ENCODE results near the gene MRO. TPM values are rescaled to one million over a fixed set of nuclear protein-coding genes. Genes with fewer than 3 reads are reported as not detected.
"Not testable (repeated sequence)": the region's sequence is repeated elsewhere in the genome, so short reads cannot be mapped to it uniquely, and the experiment has no call there.

Gene MRO
- polyA plus RNA-seq, result not detected

DNA sequence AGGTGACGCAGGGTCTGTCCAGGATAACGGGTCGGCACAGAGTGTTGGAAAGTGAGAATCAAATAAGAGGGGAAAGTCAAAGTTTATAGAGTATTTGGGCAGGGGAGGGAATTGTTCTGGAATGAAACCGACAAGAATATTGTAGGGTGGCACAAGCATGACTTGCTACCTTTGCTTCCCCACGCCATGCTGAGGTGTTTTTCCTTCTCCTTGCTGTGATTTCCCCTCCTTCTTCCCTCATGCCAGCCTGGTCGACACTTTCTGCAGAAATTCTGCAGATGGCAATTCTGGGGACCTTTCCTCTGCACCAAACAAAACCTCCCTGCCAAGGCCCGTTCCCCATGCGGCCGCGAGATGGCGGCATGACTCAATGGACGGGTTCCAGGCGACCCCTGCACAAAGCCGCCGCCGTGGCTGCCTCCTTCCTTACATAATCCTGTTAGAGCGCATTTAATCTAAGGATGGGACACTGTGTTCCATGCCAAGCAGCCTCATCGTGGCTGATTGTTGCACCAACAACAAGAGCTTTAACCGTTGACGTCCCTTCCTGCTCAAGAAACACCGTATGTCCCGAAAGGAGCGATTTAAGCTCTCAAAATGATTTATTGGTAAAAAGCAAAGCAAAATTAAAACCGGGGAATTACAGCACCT lies at the start of gene MRO:
Gene MRO (minus strand): TSS at position 289 of the 651 bp plus-strand sequence. CDS start 10,616 bp downstream, outside the sequence.
- H3K27ac Mint-ChIP-seq, result no peak within 1 kb of the TSS

DNA sequence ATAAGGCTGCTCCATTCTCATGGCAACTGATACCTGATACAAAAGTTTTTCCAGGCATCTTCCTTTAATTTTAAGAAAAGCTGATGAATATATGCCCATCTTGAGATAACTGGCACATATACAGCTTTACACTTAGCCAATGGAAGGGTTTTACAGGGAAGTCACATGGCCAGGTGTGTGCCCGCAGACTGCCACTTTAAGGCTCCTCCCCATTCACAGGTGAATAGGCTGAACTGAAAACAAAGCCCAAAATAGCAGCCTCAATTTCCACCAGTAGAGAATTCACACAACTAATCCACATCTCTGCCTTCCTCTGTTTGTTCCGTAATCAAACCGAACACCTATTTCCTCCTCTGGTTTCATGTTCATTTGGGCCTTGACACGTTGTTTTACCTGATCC lies 49.3 kb upstream of the MRO start:
- Mint-ChIP-seq H3K4me1 (peaks cover 0 to under 1% (median 0%) of the 10 kb centered on the region in 3 donors), H3K9me3 (no peaks in the 10 kb centered on the region), H3K27me3 (no peaks in the 10 kb centered on the region), H3K4me3 (peak overlapping the region in 1 of 4 donors; percentile 17), H3K27ac (no peak overlapping the region), H3K36me3 (no peaks in the 10 kb centered on the region)

More for the DNA sequence above, at the start of gene MRO:
- Mint-ChIP-seq H3K4me1 (peaks cover 6 to 19% (median 10%) of the 10 kb centered on the region in 3 donors), H3K36me3 (no peaks in the 10 kb centered on the region), H3K27me3 (no peaks in the 10 kb centered on the region), H3K4me3 (peak within 1 kb of the TSS in 1 of 4 donors; percentile 24), H3K9me3 (no peaks in the 10 kb centered on the region)

DNA sequence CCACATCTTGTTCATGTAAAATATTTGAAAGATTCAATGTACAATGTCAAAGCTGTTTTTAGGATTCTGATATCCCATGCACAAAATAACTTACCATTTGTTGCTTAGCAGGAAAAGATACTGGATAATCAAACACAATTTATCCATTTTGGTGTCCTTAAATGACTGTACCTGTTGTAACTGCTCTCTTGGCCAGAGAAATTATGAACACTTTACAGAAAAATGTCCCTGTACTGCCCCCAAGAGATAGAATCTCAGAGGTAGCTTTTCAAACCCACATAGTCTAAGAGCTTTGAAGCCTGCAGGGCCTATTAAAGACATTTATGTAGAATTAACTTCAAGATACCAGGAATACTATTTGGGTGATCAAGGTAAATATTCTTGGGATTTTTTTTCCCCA lies 46.9 kb upstream of the MRO start:
- Mint-ChIP-seq H3K27ac (no peak overlapping the region), H3K4me3 (no peak overlapping the region), H3K9me3 (no peaks in the 10 kb centered on the region), H3K4me1 (peaks cover 0 to 7% (median 7%) of the 10 kb centered on the region in 3 donors), H3K27me3 (no peaks in the 10 kb centered on the region), H3K36me3 (no peaks in the 10 kb centered on the region)

DNA sequence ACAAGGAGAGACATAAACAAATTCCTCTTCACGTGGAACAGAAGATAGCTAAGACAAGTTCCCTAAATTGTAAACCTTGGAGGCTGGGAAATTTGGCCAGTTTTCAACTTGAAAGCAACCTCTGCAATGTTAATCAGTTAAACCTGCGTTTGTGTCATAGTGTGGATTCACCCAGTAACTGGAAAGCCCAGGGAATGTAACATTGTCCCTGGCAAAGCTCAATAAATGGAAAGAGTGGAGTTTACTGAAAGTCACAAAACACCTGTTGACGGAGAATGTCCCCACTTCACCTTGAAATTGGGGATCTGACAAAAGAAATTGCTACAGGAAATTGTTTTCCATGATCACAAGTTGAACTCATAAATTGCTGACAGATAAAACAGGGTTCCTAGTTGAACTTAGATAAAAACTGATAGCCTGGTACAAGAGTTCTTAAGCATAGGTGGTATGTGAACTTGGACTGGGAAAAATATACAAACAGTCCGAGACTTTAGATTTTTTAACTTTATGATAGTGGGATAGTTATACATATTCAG lies 44.1 kb upstream of the MRO start:
- Mint-ChIP-seq H3K27me3 (no peaks in the 10 kb centered on the region), H3K36me3 (no peaks in the 10 kb centered on the region), H3K4me1 (peaks cover 0 to 12% (median 12%) of the 10 kb centered on the region in 3 donors), H3K9me3 (no peaks in the 10 kb centered on the region), H3K27ac (no peak overlapping the region), H3K4me3 (no peak overlapping the region)

DNA sequence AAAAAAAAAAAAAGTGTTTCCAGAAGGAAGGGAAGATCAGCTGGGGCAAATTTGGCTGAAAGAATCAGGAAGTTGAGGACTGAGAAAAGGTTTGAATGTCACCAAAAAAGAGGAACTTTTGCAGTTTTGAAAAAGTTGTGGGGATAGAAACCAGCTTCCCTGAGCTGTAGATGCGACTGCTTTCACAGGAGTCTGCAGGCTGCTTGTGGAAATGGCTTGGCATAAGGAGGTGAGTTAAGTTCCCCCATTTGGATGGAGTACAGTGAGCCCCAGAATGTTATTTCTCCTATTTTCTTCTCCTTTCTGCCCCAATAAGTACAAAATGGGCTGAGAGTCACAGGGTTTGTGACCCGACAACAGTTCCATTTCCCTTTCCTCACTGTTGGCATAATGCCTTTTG lies 42.6 kb upstream of the MRO start:
- Mint-ChIP-seq H3K27ac (no peak overlapping the region), H3K4me1 (peaks cover 0 to 17% (median 12%) of the 10 kb centered on the region in 3 donors), H3K9me3 (peaks cover 0 to 2% (median 0%) of the 10 kb centered on the region in 3 donors), H3K36me3 (no peaks in the 10 kb centered on the region), H3K4me3 (peak overlapping the region in 2 of 4 donors; percentile 41 to 59), H3K27me3 (no peaks in the 10 kb centered on the region)

DNA sequence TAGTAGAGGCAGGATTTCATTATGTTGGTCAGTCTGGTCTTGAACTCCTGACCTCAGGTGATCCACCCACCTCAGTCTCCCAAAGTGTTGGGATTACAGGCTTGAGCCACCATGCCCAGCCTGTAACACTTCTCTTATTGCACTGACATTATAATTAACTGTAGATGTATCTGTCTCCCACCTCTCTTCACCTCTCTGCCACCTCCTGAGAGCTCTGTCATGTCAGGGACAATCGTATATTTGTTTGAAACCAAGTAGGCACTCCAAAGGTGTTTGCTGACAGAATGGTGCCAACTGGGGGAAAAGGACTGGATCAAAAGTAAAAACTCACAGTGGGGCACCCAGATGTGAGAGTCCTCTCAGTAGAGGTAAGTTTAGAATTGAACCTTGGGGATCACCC lies 41.8 kb upstream of the MRO start:
- H3K27ac Mint-ChIP-seq, result no peak overlapping the region
- peaks cover 0 to 17% (median 12%) of the 10 kb centered on the region in 3 donors for H3K4me1 Mint-ChIP-seq
- H3K9me3 Mint-ChIP-seq, result peaks cover 0 to 2% (median 0%) of the 10 kb centered on the region in 3 donors

DNA sequence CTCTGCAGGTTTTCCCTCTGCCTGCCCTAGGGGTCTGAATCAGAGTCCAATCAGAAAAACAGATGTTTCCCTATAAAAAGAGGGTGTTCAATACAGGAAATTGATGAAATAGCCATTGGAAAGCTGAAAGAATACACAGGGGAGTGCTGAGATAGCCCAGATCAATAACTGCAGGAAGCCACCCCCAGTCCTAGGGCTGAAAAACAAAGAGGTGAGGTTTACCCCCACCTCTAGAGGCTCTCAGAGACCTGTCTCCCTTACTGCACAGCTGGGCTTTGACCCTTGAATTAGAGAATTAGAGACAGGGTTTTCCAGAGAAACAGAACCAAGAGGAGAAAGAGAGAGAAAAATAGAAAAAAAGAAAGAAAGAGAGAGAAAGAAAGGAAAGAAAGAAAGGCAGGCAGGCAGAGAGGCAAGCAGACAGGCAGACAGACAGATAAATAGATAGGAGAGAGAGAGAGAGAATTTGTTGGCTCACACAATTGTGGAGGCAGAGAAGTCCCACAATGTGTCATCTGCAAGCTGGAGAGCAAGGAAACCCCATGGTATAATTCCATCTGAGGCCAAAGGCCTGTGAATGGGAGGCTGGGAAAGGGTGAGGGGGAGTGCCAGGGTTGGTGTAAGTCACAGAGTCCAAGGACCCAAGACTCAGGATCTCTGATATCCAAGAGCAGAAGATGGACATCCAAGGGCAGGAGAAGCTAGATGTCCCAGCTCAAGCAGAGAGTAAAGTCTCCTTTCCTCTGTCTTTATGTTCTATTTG lies 40.2 kb upstream of the MRO start:
- H3K4me1 Mint-ChIP-seq, result peaks cover 0 to 17% (median 12%) of the 10 kb centered on the region in 3 donors
- no peak overlapping the region for H3K4me3 Mint-ChIP-seq
- H3K36me3 Mint-ChIP-seq, result no peaks in the 10 kb centered on the region
- H3K27me3 Mint-ChIP-seq, result peaks cover 3% of the 10 kb centered on the region
- H3K9me3 Mint-ChIP-seq, result peaks cover 0 to 2% (median 0%) of the 10 kb centered on the region in 3 donors
- no peak overlapping the region for H3K27ac Mint-ChIP-seq

More for the DNA sequence above, 41.8 kb upstream of the MRO start:
- Mint-ChIP-seq H3K36me3 (no peaks in the 10 kb centered on the region), H3K27me3 (no peaks in the 10 kb centered on the region), H3K4me3 (peak overlapping the region in 1 of 4 donors; percentile 17)

DNA sequence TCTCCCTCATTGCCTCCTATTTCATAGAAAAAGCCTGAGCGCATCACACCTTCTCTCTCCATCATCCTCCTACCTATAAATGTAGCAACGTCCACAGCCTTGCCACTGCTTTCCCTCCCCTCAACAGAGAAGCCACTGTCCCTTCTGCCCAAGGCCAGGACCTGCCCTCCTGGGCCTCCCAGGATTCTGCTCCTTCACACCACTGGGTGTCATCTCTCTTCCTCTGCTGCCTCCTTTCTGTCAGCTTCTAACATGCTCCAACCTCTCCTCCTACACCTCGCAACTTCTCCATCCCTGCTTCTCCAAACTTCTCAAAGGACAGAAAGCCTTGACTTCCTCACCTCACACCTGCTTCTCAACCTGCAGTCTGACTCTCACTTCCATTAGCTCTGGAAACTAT lies 37.9 kb upstream of the MRO start:
- H3K36me3 Mint-ChIP-seq, result no peaks in the 10 kb centered on the region
- H3K27ac Mint-ChIP-seq, result no peak overlapping the region
- H3K27me3 Mint-ChIP-seq, result peaks cover 6% of the 10 kb centered on the region
- H3K9me3 Mint-ChIP-seq, result peaks cover 0 to 3% (median 2%) of the 10 kb centered on the region in 3 donors
- H3K4me1 Mint-ChIP-seq, result peaks cover 0 to 16% (median 11%) of the 10 kb centered on the region in 3 donors
- no peak overlapping the region for H3K4me3 Mint-ChIP-seq

DNA sequence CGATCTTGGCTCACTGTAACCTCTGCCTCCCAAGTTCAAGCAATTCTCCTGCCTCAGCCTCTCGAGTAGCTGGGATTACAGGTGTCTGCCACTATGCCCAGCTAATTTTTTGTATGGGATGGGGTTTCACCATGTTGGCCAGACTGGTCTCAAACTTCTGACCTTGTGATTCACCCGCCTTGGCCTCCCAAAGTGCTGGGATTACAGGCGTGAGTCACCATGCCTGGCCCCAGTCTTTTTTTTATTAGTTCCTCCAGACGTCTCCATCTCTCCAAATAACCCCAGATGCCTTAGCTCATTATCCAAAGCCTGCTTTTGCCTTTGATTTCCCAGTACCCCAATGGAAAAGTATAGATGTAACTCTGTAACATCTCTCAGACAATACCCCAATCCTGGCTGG lies 37.4 kb upstream of the MRO start:
- peaks cover 0 to 10% (median 6%) of the 10 kb centered on the region in 3 donors for H3K4me1 Mint-ChIP-seq
- not testable (repeated sequence) for H3K4me3 Mint-ChIP-seq, H3K27me3 Mint-ChIP-seq, H3K36me3 Mint-ChIP-seq, H3K9me3 Mint-ChIP-seq, H3K27ac Mint-ChIP-seq

DNA sequence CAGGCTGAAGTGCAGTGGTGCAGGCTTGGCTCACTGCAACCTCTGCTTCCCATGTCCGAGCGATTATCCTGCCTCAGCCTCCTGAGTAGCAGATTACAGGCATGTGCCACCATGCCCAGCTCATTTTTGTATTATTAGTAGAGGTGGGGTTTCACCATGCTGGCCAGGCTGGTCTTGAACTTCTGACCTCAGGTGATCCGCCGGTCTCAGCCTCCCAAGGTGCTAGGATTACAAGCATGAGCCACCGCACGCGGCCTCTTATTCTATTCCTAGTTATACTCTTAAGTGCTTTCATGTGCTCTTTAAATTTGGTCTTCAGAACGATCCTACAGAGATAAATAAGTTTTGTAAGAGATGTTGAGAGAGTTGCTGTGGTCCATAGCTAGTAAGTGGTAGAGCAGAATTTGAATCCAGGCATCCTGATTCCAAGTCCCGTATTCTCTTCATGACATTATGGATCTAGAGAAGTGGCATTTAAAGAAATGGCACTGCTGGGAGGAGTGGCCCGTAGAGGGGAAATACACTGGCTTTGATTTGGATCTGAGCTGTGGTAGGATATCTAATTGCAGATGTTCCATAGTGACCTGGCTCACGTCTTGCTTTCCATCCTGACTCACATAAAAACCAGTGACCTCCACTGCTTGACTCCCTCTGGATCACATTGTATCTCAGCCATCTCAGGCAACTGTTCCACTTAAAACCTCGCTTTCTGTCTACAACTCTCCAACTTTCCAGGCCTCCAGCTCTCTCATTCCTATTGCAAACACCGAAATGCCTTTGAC lies 36.4 kb upstream of the MRO start:
- H3K27me3 Mint-ChIP-seq, result peaks cover 6% of the 10 kb centered on the region
- peaks cover 0 to 10% (median 3%) of the 10 kb centered on the region in 3 donors for H3K4me1 Mint-ChIP-seq
- H3K36me3 Mint-ChIP-seq, result no peaks in the 10 kb centered on the region
- H3K4me3 Mint-ChIP-seq, result peak overlapping the region in 1 of 4 donors; percentile 50
- peaks cover 0 to 3% (median 2%) of the 10 kb centered on the region in 3 donors for H3K9me3 Mint-ChIP-seq
- H3K27ac Mint-ChIP-seq, result no peak overlapping the region

DNA sequence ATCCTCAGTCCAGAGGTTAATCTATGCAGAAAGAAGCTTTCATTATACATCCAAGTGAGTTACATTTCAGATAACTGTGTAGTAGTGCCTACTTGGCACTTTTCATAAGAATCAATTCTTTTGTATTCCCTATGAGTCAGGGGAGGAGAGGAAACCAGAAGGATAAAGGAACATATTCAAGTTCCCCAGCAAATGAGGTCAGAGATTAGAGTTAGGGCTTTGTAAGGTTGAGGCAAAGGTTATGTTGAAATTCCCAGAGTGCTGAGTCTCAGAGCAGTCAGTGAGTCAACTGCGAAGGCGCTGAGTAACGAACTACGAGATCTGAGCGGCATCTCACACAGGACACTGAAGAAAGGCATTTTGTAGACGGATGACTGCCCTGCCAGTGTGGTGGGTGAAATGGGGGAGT lies 34.1 kb upstream of the MRO start:
- Mint-ChIP-seq H3K4me1 (peaks cover 0 to 5% (median 0%) of the 10 kb centered on the region in 3 donors), H3K4me3 (no peak overlapping the region), H3K27ac (no peak overlapping the region), H3K9me3 (peaks cover 0 to 3% (median 2%) of the 10 kb centered on the region in 3 donors), H3K27me3 (peaks cover 6% of the 10 kb centered on the region), H3K36me3 (no peaks in the 10 kb centered on the region)

DNA sequence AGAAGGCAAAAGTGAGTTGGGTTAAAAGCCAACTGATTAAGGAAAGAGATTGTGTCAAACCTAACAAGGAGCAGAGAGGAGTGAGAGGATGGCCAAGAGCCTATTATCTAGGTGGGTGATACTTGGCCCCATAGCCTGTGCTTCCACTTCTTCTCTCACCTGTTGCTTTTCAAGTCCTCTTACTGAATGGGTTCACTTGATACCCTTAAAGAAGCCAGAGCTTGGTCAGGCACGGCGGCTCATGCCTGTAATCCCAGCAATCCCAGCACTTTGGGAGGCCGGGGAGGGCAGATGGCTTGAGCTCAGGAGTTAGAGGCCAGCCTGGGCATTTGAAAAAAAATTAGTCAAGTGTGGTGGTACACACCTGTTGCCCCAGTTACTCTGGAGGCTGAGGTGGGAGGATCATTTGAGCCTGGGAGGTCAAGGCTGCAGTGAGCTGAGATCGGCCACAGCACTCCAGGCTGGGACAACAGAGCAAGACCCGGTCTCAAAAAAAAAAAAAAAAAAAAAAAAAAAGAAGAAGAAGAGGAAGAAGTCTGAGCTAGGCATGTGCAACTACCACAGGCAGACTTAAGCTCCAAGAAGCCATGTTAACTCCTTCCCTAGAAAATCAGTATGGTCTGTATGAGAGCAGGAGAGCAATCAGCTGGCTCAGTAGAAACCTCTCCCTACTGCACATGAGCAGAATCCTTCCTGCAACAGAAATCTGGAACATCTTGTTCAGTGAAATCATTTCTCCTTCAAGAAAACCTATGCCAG lies 30.7 kb upstream of the MRO start:
- peaks cover 0 to 2% (median 0%) of the 10 kb centered on the region in 3 donors for H3K4me1 Mint-ChIP-seq
- H3K27me3 Mint-ChIP-seq, result peaks cover 6% of the 10 kb centered on the region
- peaks cover 3% of the 10 kb centered on the region for H3K36me3 Mint-ChIP-seq
- no peak overlapping the region for H3K4me3 Mint-ChIP-seq
- no peak overlapping the region for H3K27ac Mint-ChIP-seq
- H3K9me3 Mint-ChIP-seq, result peaks cover 0 to 3% (median 0%) of the 10 kb centered on the region in 3 donors

DNA sequence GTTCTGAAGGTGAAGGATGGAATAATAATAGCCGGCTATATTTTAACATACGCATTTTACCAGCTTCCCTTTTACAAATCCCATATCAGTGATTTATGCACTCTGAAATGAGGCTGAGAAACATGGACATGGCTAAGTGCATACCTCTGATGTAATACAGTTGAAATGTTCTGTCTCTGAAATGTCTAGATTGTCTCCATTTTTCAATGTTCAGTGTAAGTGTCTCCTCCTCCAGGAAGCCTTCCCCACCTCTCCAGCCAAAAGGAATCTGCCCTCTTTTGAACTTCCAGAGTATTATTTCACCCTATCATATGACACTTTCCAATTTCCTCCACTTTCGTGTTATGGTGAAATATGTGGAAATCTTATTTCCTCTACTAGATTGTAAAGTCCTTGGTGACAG lies 29.6 kb upstream of the MRO start:
- Mint-ChIP-seq H3K27ac (no peak overlapping the region), H3K36me3 (peaks cover 3% of the 10 kb centered on the region), H3K4me3 (no peak overlapping the region), H3K27me3 (peaks cover 5% of the 10 kb centered on the region), H3K4me1 (peaks cover 0 to 2% (median 0%) of the 10 kb centered on the region in 3 donors), H3K9me3 (peaks cover 0 to 3% (median 0%) of the 10 kb centered on the region in 3 donors)

DNA sequence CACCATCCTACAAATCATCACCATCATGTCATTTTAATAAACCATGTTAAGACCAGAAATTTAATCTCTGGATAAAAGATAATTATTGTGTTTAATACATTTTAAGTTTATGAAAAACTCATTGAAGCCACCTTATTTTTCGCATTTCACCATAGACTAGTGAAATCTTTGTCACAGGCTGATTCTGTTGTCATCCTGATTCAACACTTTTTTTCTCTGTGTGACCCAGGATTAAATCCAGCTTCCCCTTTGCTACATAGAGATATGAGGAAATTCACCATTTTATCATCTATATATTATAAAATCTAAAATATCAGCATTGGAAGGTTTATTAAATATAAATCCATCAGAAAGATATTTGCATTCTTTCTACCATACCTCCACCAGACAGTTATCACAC lies 29.2 kb upstream of the MRO start:
- H3K27me3 Mint-ChIP-seq, result peaks cover 5% of the 10 kb centered on the region
- H3K4me1 Mint-ChIP-seq, result peaks cover 0 to 2% (median 0%) of the 10 kb centered on the region in 3 donors
- H3K36me3 Mint-ChIP-seq, result peaks cover 3% of the 10 kb centered on the region
- no peak overlapping the region for H3K4me3 Mint-ChIP-seq
- H3K27ac Mint-ChIP-seq, result no peak overlapping the region
- H3K9me3 Mint-ChIP-seq, result peaks cover 0 to 3% (median 0%) of the 10 kb centered on the region in 3 donors
